Thoracic aorta (tissue), 2 donors: Measurements from ENCODE around the gene SLC9A8. TPM values are rescaled to one million over a fixed set of nuclear protein-coding genes. Genes with fewer than 3 reads are reported as not detected.

Source experiments
- ATAC-seq: fragments of 150-250 bp; one replicate; pipeline ENCODE4 v1.8.0; 2017; ENCODE audit warnings: low read depth; ENCODE audit not compliant: insufficient number of reproducible peaks, low FRiP score
- DNase-seq: peaks from one replicate; pipeline ENCODE4 v3.0.0-alpha.2; 2020; ENCODE audit warnings: low spot score
- H3K27ac ChIP-seq, 2 donors: fragments of 200-600 bp; sonication (generic); 1 replicate in 1 of 2; 2 replicates in 1 of 2; pipeline ENCODE4 v1.5.1; 2016; ENCODE audit warnings: mild to moderate bottlenecking in 2 of 2, moderate library complexity in 2 of 2
- H3K27me3 ChIP-seq: fragments of 200-600 bp; sonication (generic); replicated peaks from 2 replicates; pipeline ENCODE4 v1.6.0; 2016; ENCODE audit warnings: mild to moderate bottlenecking; ENCODE audit not compliant: insufficient read depth
- H3K36me3 ChIP-seq: fragments of 200-600 bp; sonication (generic); one replicate; pipeline ENCODE4 v1.5.1; 2016
- H3K4me1 ChIP-seq, 2 donors: fragments of 200-600 bp; sonication (generic); 1 replicate in 1 of 2; 2 replicates in 1 of 2; pipeline versions ENCODE4 v1.5.1 to v1.6.0; 2016; ENCODE audit warnings: low read depth in 2 of 2, mild to moderate bottlenecking in 1 of 2; ENCODE audit not compliant: control insufficient read depth in 1 of 2
- H3K4me3 ChIP-seq: fragments of 200-600 bp; sonication (generic); 2 replicates; pipeline ENCODE4 v1.5.1; 2016; ENCODE audit warnings: mild to moderate bottlenecking
- H3K9me3 ChIP-seq: fragments of 200-600 bp; sonication (generic); 2 replicates; pipeline ENCODE4 v1.5.1; 2016
- CTCF ChIP-seq: fragments of 200-600 bp; sonication (generic); IDR thresholded peaks from one replicate; pipeline ENCODE4 v1.5.1; 2019; ENCODE audit warnings: antibody characterized with exemption
- total RNA-seq, 2 donors: library from RNA; depleted of rRNA; stranded (reverse); fragments of >200 nt; gene quantifications; one replicate each; pipeline versions ENCODE4 v1.1.0 to v1.2.3, GENCODE V29; 2016

The SLC9A8 gene
- total RNA-seq, 2 donors from 2014 or later = 9.2 to 14.3 TPM

GRCh38 chr20:49825521-49826033 lies 12.9 kb downstream of the SLC9A8 start:
- Histone ChIP-seq H3K36me3 (peaks cover 26% of the 10 kb centered on the region), H3K4me3 (no peak overlapping the region), H3K27me3 (no peaks in the 10 kb centered on the region), H3K9me3 (no peaks in the 10 kb centered on the region), H3K27ac (peak overlapping the region; percentile 25 to 53), H3K4me1 (peaks cover 18 to 29% of the 10 kb centered on the region in 2 donors)
- no peak for DNase-seq
- no peak for TF ChIP-seq CTCF
- no peak for ATAC-seq

- H3K27ac ChIP-seq = no peak overlapping the region
- no peaks in the 10 kb centered on the region for H3K9me3 ChIP-seq
- peaks cover 24% of the 10 kb centered on the region for H3K36me3 ChIP-seq
- H3K27me3 ChIP-seq = no peaks in the 10 kb centered on the region
- H3K4me3 ChIP-seq = no peak overlapping the region
- H3K4me1 ChIP-seq = peaks cover 5 to 6% of the 10 kb centered on the region in 2 donors
- no peak for TF ChIP-seq CTCF
- DNase-seq (no peak), ATAC-seq (no peak)
These were observed 18.6 kb downstream of the SLC9A8 start for GRCh38 chr20:49831022-49831769.

GRCh38 chr20:49831770-49832631 lies 19.4 kb downstream of the SLC9A8 start:
- ATAC-seq (no peak), DNase-seq (no peak)
- H3K9me3 ChIP-seq = no peaks in the 10 kb centered on the region
- H3K4me3 ChIP-seq = no peak overlapping the region
- H3K27me3 ChIP-seq = no peaks in the 10 kb centered on the region
- peaks cover 24% of the 10 kb centered on the region for H3K36me3 ChIP-seq
- no peak overlapping the region for H3K27ac ChIP-seq
- no peaks in the 10 kb centered on the region for H3K4me1 ChIP-seq
- TF ChIP-seq CTCF = no peak

GRCh38 chr20:49832632-49833327 lies 20.2 kb downstream of the SLC9A8 start:
- no peak overlapping the region for H3K4me3 ChIP-seq
- ATAC-seq (no peak), DNase-seq (no peak)
- H3K36me3 ChIP-seq = peaks cover 24% of the 10 kb centered on the region
- no peaks in the 10 kb centered on the region for H3K27me3 ChIP-seq
- H3K27ac ChIP-seq = no peak overlapping the region
- H3K4me1 ChIP-seq = no peaks in the 10 kb centered on the region
- TF ChIP-seq CTCF = no peak
- no peaks in the 10 kb centered on the region for H3K9me3 ChIP-seq

- H3K27me3 ChIP-seq = no peaks in the 10 kb centered on the region
- no peak for ATAC-seq
- peaks cover 1 to 4% of the 10 kb centered on the region in 2 donors for H3K4me1 ChIP-seq
- peaks cover 24% of the 10 kb centered on the region for H3K36me3 ChIP-seq
- DNase-seq = no peak
- TF ChIP-seq CTCF = no peak
- no peaks in the 10 kb centered on the region for H3K9me3 ChIP-seq
- H3K4me3 ChIP-seq = no peak overlapping the region
- no peak overlapping the region for H3K27ac ChIP-seq
These were observed 20.9 kb downstream of the SLC9A8 start for GRCh38 chr20:49833483-49833882.
